T-helper 1 cell treated with Interleukin-12 subunit alpha and Interleukin-12 subunit beta and Interleukin-4 antibody, amounts not matched to agents 30 ng/mL and 1 ng/mL, for 36 hours (primary cell): ENCODE data around the gene RGPD5. TPM values are rescaled to one million over a fixed set of nuclear protein-coding genes. Genes with fewer than 3 reads are reported as not detected.
"Not testable (repeated sequence)": the region's sequence is repeated elsewhere in the genome, so short reads cannot be mapped to it uniquely, and the experiment has no call there.

Source experiments
- intact Hi-C: fragments of 100-400 bp; cut with micrococcal nuclease; formaldehyde crosslinking; loops from one replicate; pipeline ENCODE4 v1.15.1; 2024
- total RNA-seq: library from RNA; stranded (reverse); gene quantifications from 2 replicates; pipeline ENCODE4 v1.2.3, GENCODE V29; 2022

Gene RGPD5
- total RNA-seq, 1 donor from 2014 or later, result 30.4 TPM

GRCh38 chr2:109891024-109891423 is 96.9 kb downstream of the RGPD5 start:
- intact Hi-C loops, result not testable (repeated sequence)

- intact Hi-C loops, result not testable (repeated sequence)
Measured at GRCh38 chr2:109893736-109894135, 99.6 kb downstream of the RGPD5 start.

GRCh38 chr2:109894141-109894540 is 100.0 kb downstream of the RGPD5 start:
- intact Hi-C loops, result not testable (repeated sequence)

GRCh38 chr2:109895090-109895869 is 101.2 kb downstream of the RGPD5 start:
- intact Hi-C loops, result not testable (repeated sequence)

DNA sequence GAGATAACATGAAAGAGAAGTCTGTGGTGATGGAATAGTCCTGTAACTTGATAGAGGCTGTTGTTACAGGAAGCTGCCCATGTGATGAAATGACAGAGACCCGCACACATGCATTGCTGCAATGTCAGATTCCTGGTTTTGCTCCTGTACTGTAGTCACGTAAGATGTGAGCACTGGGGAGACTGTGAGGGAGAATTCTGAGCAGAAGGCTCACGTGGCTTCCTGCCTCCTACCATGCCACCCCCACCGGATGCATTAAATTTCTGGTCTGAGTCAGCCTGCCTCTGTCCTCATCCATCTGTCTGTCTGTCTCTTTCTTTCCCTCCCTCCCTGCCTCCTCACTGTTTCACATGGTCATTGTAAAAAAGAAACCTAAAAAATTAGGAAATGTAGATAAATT is 102.1 kb downstream of the RGPD5 start:
- intact Hi-C loops, result not testable (repeated sequence)

DNA sequence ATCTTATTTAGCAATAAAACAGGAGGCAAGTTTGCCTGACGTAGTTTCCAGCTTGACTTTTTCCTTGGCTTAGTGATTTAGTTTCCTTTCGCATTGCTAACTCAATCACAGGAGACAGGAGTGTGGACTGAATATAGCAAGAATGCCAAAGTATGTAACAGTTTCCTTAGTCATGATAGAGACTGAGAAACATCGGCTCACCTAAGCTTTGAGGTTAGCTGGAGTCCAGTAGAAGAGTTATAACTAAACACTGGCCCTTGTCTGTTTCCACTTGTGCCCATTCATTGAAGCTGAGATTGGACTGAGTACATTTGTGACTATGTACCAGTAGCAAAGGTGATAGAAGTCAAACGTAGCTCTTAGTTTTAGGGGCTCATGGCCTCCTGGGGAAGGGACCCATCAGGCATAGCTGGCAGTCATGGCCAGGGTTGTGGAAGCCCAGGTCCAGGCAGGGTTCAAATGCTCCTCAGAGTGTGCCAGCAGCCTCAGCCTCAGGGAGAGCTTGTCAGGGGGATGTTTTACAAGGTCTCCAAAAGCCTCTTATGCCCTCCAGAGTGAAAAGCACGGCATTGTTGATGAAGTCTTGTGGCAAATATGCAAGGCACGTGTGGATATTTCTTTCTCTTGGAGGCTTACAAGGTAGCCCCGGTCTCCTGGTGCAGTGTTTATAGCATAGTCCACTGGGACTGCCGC is 103.8 kb downstream of the RGPD5 start:
- intact Hi-C loops, result not testable (repeated sequence)

DNA sequence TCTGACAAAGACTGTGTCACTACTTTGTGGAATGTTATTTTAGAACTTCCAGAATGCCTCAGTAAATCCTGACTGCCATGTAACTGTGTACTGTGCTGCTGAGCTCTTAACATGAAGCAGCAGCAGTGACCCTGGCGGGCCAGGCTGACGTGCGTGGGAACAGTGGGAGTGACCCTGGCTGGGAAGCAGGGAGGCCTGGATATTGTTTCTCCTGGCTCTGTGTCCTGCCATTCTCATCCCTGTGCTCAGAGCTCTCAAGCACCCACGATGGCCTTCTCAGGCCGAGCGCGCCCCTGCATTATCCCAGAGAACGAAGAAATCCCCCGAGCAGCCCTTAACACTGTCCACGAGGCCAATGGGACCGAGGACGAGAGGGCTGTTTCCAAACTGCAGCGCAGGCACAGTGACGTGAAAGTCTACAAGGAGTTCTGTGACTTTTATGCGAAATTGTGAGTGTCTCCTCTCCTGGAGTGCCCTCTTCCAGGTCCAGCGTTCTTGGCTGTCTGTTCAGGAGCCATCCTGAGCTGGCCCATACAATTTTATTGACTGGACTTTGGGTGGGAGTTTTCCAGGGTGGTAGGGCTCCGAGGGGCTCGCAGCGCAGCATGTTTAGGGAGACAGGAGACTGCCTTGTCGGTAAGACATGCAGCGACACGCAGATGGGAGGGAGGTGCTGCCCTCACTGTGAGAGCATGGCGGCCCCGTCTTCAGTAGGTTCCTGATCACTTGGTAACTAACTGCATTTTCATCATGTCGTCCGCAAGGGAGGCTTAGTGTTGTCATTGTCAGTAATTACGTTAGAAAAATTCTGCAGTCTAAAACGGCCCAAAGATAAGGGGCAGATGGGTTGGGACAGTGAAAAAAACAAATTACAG is 104.6 kb downstream of the RGPD5 start, which contains the start of gene LIMS3:
LIMS3 (plus strand) TSS at position 227 of the 875 bp plus-strand sequence; CDS start at position 268, 41 bp downstream.
- intact Hi-C loops, result not testable (repeated sequence)

DNA sequence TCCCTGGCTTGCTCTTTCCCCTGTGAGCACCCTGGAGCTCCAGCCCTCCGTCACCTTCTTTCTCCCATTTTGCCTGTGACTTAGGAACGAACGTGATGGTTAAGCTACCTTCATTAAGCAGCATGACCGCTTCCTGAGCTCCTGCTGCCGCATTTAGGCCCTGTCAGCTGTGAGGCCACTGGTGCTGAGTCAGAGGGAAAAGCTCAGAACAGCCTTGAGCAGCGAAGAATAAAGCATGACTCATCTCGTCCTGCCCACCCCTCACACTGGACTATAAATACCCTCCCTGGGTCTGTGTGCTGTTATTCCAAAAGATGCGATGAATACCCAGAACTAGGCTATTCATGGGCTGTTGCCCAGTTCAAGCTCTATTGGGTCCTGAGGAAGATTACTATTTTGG is 111.7 kb downstream of the RGPD5 start:
- intact Hi-C loops, result not testable (repeated sequence)

Other genes with a start within 250 kb of the RGPD5 start
- gene SEPTIN10, start 180.3 kb upstream of the RGPD5 start, total RNA-seq, result 0.22 and 0.68 TPM in 2 replicates
- gene SOWAHC, start 179.9 kb upstream of the RGPD5 start, total RNA-seq, result 0.17 and 0.29 TPM in 2 replicates
- 0.27 and 0.59 TPM in 2 replicates for gene LIMS3, start 104.4 kb downstream of the RGPD5 start, total RNA-seq